Common myeloid progenitor, CD34-positive (primary cell): ENCODE data around the gene PSMB7.

Experiments used
- CTCF ChIA-PET: fragments of 350-600 bp; sonication (Branson Sonifier 250); formaldehyde crosslinking; loops from one replicate; lab custom pipeline; 2021; ENCODE audit warnings: antibody characterized with exemption; lab: Charles Lee
- POLR2A ChIA-PET: fragments of 350-600 bp; sonication (Branson Sonifier 250); formaldehyde crosslinking; loops from one replicate; lab custom pipeline; 2021; ENCODE audit warnings: antibody characterized with exemption; lab: Charles Lee
- DNase-seq, 3 donors: peaks; one replicate each; pipeline versions ENCODE4 v3.0.0 to v3.0.0-alpha.2; 2013
- H3K27ac ChIP-seq, 2 experiments: 1 replicate in 1 of 2; 2 replicates in 1 of 2; pipeline ENCODE4 v1.7.0; 2013; ENCODE audit warnings: inconsistent platforms in 2 of 2, low read length in 2 of 2, mild to moderate bottlenecking in 2 of 2, low read depth in 1 of 2, moderate library complexity in 1 of 2; ENCODE audit not compliant: severe bottlenecking in 2 of 2, insufficient read depth in 1 of 2, poor library complexity in 1 of 2
- H3K27me3 ChIP-seq, 5 experiments: replicated peaks in 2 of 5; 1 replicate in 3 of 5; 2 replicates in 2 of 5; pipeline versions ENCODE4 v1.6.1 to v1.7.0; 2013; ENCODE audit warnings: low read length in 4 of 5, mild to moderate bottlenecking in 2 of 5, moderate library complexity in 2 of 5, inconsistent platforms in 1 of 5; ENCODE audit not compliant: insufficient read depth in 5 of 5, control insufficient read depth in 4 of 5
- H3K36me3 ChIP-seq, 4 experiments: 1 replicate in 2 of 4; 2 replicates in 2 of 4; pipeline versions ENCODE4 v1.6.1 to v1.7.0; 2013; ENCODE audit warnings: low read length in 3 of 4, control low read depth in 1 of 4, mild to moderate bottlenecking in 1 of 4; ENCODE audit not compliant: control insufficient read depth in 4 of 4, insufficient read depth in 4 of 4
- H3K4me1 ChIP-seq, 4 experiments: 1 replicate in 3 of 4; 2 replicates in 1 of 4; pipeline versions ENCODE4 v1.6.1 to v1.7.1; 2013; ENCODE audit warnings: low read length in 3 of 4, mild to moderate bottlenecking in 3 of 4, control low read depth in 1 of 4, inconsistent platforms in 1 of 4, moderate library complexity in 1 of 4; ENCODE audit not compliant: control insufficient read depth in 4 of 4, insufficient read depth in 4 of 4; ENCODE audit errors: control extremely low read depth in 1 of 4
- H3K4me3 ChIP-seq, 7 experiments: 1 replicate in 4 of 7; 2 replicates in 3 of 7; pipeline versions ENCODE4 v1.5.1 to v1.7.0; 2013; ENCODE audit warnings: mild to moderate bottlenecking in 7 of 7, low read length in 6 of 7, moderate library complexity in 6 of 7, inconsistent platforms in 2 of 7, low read depth in 2 of 7, control low read depth in 1 of 7; ENCODE audit not compliant: insufficient read depth in 4 of 7, control insufficient read depth in 1 of 7; ENCODE audit errors: extremely low read depth in 1 of 7
- H3K9me3 ChIP-seq, 5 experiments: 1 replicate in 4 of 5; 2 replicates in 1 of 5; pipeline versions ENCODE4 v1.6.1 to v1.7.1; 2013; ENCODE audit warnings: low read length in 4 of 5, mild to moderate bottlenecking in 2 of 5, inconsistent platforms in 1 of 5, low read depth in 1 of 5, moderate library complexity in 1 of 5; ENCODE audit not compliant: control insufficient read depth in 4 of 5, insufficient read depth in 2 of 5; ENCODE audit errors: control extremely low read depth in 1 of 5
- WGBS: methylation state at CpG from one replicate; pipeline ENCODE4 v1.1.5; 2013; ENCODE audit not compliant: insufficient coverage; 5-methylcytosine and 5-hydroxymethylcytosine counted together

The PSMB7 gene

GRCh38 chr9:124313940-124314339, 101.3 kb downstream of the PSMB7 start:
- Histone ChIP-seq H3K4me3 (no peak overlapping the region), H3K9me3 (no peaks in the 10 kb centered on the region), H3K27ac (no peak overlapping the region), H3K36me3 (peaks cover 2 to 83% (median 20%) of the 10 kb centered on the region in 4 experiments), H3K27me3 (no peaks in the 10 kb centered on the region), H3K4me1 (peaks cover 0 to 22% (median 10%) of the 10 kb centered on the region in 4 experiments)
- 95% methylated on average over 12 of the region's 18 CpGs for WGBS
- POLR2A ChIA-PET, result no interaction called here
- CTCF ChIA-PET, result interaction anchor here (1.0 kb wide), 1 partner anchor 18 kb away, joined by 3 read pairs; no protein-coding TSS in a partner anchor
- no peak for DNase-seq

- ChIA-PET CTCF (interaction anchor here (0.7 to 1.7 kb wide), 8 partner anchors 9 to 186 kb away, joined by 3 to 7 read pairs (median 3); no protein-coding TSS in a partner anchor), POLR2A (no interaction called here)
- Histone ChIP-seq H3K9me3 (no peaks in the 10 kb centered on the region), H3K27me3 (no peaks in the 10 kb centered on the region), H3K4me3 (no peak overlapping the region), H3K36me3 (peaks cover 2 to 85% (median 21%) of the 10 kb centered on the region in 4 experiments), H3K4me1 (peaks cover 0 to 22% (median 10%) of the 10 kb centered on the region in 4 experiments), H3K27ac (no peak overlapping the region)
- DNase-seq, result no peak
- 91% methylated on average over 20 of the region's 27 CpGs for WGBS
These were observed 102.7 kb downstream of the PSMB7 start for GRCh38 chr9:124312290-124313265.

GRCh38 chr9:124311283-124311682, 104.0 kb downstream of the PSMB7 start:
- H3K36me3 ChIP-seq, result peaks cover 2 to 86% (median 20%) of the 10 kb centered on the region in 4 experiments
- ChIA-PET POLR2A (interaction anchor here (0.5 kb wide), 1 partner anchor 150 kb away, joined by 3 read pairs; no protein-coding TSS in a partner anchor), CTCF (interaction anchor here (0.6 to 2.3 kb wide), 8 partner anchors 8 to 417 kb away, joined by 3 to 9 read pairs (median 4); no protein-coding TSS in a partner anchor)

GRCh38 chr9:124309667-124310084, 105.6 kb downstream of the PSMB7 start:
- Histone ChIP-seq H3K27ac (no peak overlapping the region), H3K9me3 (no peaks in the 10 kb centered on the region), H3K36me3 (peaks cover 2 to 82% (median 14%) of the 10 kb centered on the region in 4 experiments), H3K4me3 (no peak overlapping the region), H3K4me1 (peaks cover 0 to 12% (median 8%) of the 10 kb centered on the region in 4 experiments), H3K27me3 (no peaks in the 10 kb centered on the region)
- no peak for DNase-seq
- CTCF ChIA-PET, result interaction anchor here (1.0 to 2.3 kb wide), 4 partner anchors 10 to 80 kb away, joined by 3 to 9 read pairs (median 4); no protein-coding TSS in a partner anchor
- WGBS, result 94% methylated on average over 15 of the region's 15 CpGs
- POLR2A ChIA-PET, result no interaction called here

More at GRCh38 chr9:124311283-124311682, 104.0 kb downstream of the PSMB7 start:
- Histone ChIP-seq H3K9me3 (no peaks in the 10 kb centered on the region), H3K27ac (no peak overlapping the region), H3K27me3 (no peaks in the 10 kb centered on the region), H3K4me1 (peaks cover 0 to 20% (median 10%) of the 10 kb centered on the region in 4 experiments), H3K4me3 (no peak overlapping the region)
- no peak for DNase-seq
- 100% methylated on average over 5 of the region's 5 CpGs for WGBS

- Histone ChIP-seq H3K4me1 (peaks cover 0 to 13% (median 7%) of the 10 kb centered on the region in 4 experiments), H3K27me3 (no peaks in the 10 kb centered on the region), H3K36me3 (peaks cover 2 to 82% (median 12%) of the 10 kb centered on the region in 4 experiments), H3K9me3 (no peaks in the 10 kb centered on the region), H3K27ac (no peak overlapping the region), H3K4me3 (no peak overlapping the region)
- 100% methylated on average over 17 of the region's 21 CpGs for WGBS
- no peak for DNase-seq
- POLR2A ChIA-PET, result no interaction called here
- CTCF ChIA-PET, result interaction anchor here (0.7 to 2.3 kb wide), 6 partner anchors 9 to 81 kb away, joined by 3 to 9 read pairs (median 4); no protein-coding TSS in a partner anchor
These were observed 106.4 kb downstream of the PSMB7 start for GRCh38 chr9:124308606-124309491.

GRCh38 chr9:124307379-124308030, 107.7 kb downstream of the PSMB7 start:
- H3K27ac ChIP-seq, result no peak overlapping the region
- no peak for DNase-seq
- H3K9me3 ChIP-seq, result no peaks in the 10 kb centered on the region
- peaks cover 0 to 13% (median 7%) of the 10 kb centered on the region in 4 experiments for H3K4me1 ChIP-seq
- ChIA-PET CTCF (interaction anchor here (0.9 to 3.0 kb wide), 2 partner anchors 10 to 185 kb away, joined by 3 to 11 read pairs; no protein-coding TSS in a partner anchor), POLR2A (no interaction called here)
- H3K4me3 ChIP-seq, result no peak overlapping the region
- H3K36me3 ChIP-seq, result peaks cover 2 to 84% (median 15%) of the 10 kb centered on the region in 4 experiments
- no peaks in the 10 kb centered on the region for H3K27me3 ChIP-seq
- WGBS, result 94% methylated on average over 21 of the region's 24 CpGs
